B cell (primary cell): Measurements from ENCODE around the gene TUT1. TPM values are rescaled to one million over a fixed set of nuclear protein-coding genes. Genes with fewer than 3 reads are reported as not detected.
A peak's percentile ranks its signal among the peaks of the same experiment; 100 is the strongest.

Source experiments
- ATAC-seq: fragments of 200-7000 bp; cut with Tn5 transposase; one replicate; pipeline ENCODE4 v1.10.0; 2021; ENCODE audit warnings: low read depth, mild to moderate bottlenecking, moderate number of reproducible peaks, moderate library complexity
- CTCF ChIA-PET: fragments of 350-600 bp; sonication (Branson Sonifier 250); formaldehyde crosslinking; loops from one replicate; lab custom pipeline; 2021; ENCODE audit warnings: antibody characterized with exemption, inconsistent platforms; lab: Charles Lee
- POLR2A ChIA-PET: fragments of 350-600 bp; sonication (Branson Sonifier 250); formaldehyde crosslinking; loops from one replicate; lab custom pipeline; 2021; ENCODE audit warnings: antibody characterized with exemption; lab: Charles Lee
- DNase-seq: peaks from one replicate; pipeline ENCODE4 v3.0.0; 2013
- H2AFZ ChIP-seq: 2 replicates; pipeline ENCODE4 v1.6.1; 2012; ENCODE audit warnings: mild to moderate bottlenecking, low read depth, low read length; ENCODE audit not compliant: insufficient read depth, poor library complexity, severe bottlenecking
- H3K27ac ChIP-seq, 2 donors: 1 replicate in 1 of 2; 2 replicates in 1 of 2; pipeline ENCODE4 v1.5.1; 2012 to 2013; ENCODE audit warnings: low read length in 2 of 2, mild to moderate bottlenecking in 2 of 2, moderate library complexity in 1 of 2
- H3K27me3 ChIP-seq, 4 experiments: fragments of 200-600 bp in 1 of 4; sonication (generic) in 1 of 4; replicated peaks in 1 of 4; 1 replicate in 2 of 4; 2 replicates in 2 of 4; pipeline versions ENCODE4 v1.6.1 to v1.7.0; 2013 to 2016; ENCODE audit warnings: low read length in 3 of 4, mild to moderate bottlenecking in 2 of 4, mixed read lengths in 1 of 4, moderate library complexity in 1 of 4; ENCODE audit not compliant: insufficient read depth in 4 of 4, control insufficient read depth in 3 of 4; ENCODE audit errors: control extremely low read depth in 1 of 4
- H3K36me3 ChIP-seq, 2 experiments: replicated peaks in 1 of 2; 1 replicate in 1 of 2; 2 replicates in 1 of 2; pipeline versions ENCODE4 v1.6.1 to v1.7.1; 2013; ENCODE audit warnings: low read length in 1 of 2; ENCODE audit not compliant: insufficient read depth in 2 of 2, control insufficient read depth in 1 of 2; ENCODE audit errors: control extremely low read depth in 1 of 2, extremely low read depth in 1 of 2
- H3K4me1 ChIP-seq, 2 donors: fragments of 200-600 bp in 1 of 2; sonication (generic) in 1 of 2; 1 replicate in 1 of 2; 2 replicates in 1 of 2; pipeline versions ENCODE4 v1.5.1 to v1.6.1; 2013 to 2017; ENCODE audit warnings: low read length in 2 of 2; ENCODE audit not compliant: control insufficient read depth in 2 of 2, insufficient read depth in 2 of 2
- H3K4me2 ChIP-seq: replicated peaks from 2 replicates; pipeline ENCODE3; 2012; ENCODE audit warnings: mild to moderate bottlenecking, low read depth, low read length; ENCODE audit not compliant: poor library complexity, severe bottlenecking
- H3K4me3 ChIP-seq, 5 experiments: fragments of 200-600 bp in 1 of 5; sonication (generic) in 1 of 5; 1 replicate in 3 of 5; 2 replicates in 2 of 5; pipeline versions ENCODE4 v1.5.1 to v1.7.0; 2011 to 2016; ENCODE audit warnings: low read length in 4 of 5, mild to moderate bottlenecking in 4 of 5, low read depth in 2 of 5, control low read depth in 1 of 5, moderate library complexity in 1 of 5; ENCODE audit not compliant: insufficient read depth in 1 of 5; ENCODE audit errors: control extremely low read depth in 1 of 5, extremely low read depth in 1 of 5
- H3K79me2 ChIP-seq: fragments of 200-600 bp; sonication (generic); one replicate; pipeline ENCODE4 v1.6.0; 2016; ENCODE audit warnings: low read length; ENCODE audit not compliant: control insufficient read depth, insufficient read depth
- H3K9ac ChIP-seq: fragments of 200-600 bp; sonication (generic); 2 replicates; pipeline ENCODE4 v1.6.1; 2017; ENCODE audit warnings: mild to moderate bottlenecking, low read length, moderate library complexity
- H3K9me3 ChIP-seq, 3 donors: one replicate each; pipeline versions ENCODE4 v1.6.1 to v1.7.1; 2013; ENCODE audit warnings: low read length in 2 of 3; ENCODE audit not compliant: control insufficient read depth in 2 of 3, insufficient read depth in 1 of 3; ENCODE audit errors: control extremely low read depth in 1 of 3
- H4K20me1 ChIP-seq: 2 replicates; pipeline ENCODE4 v1.6.0; 2012; ENCODE audit warnings: mild to moderate bottlenecking, low read length; ENCODE audit not compliant: insufficient read depth, control insufficient read depth, poor library complexity, severe bottlenecking
- H3K27ac Mint-ChIP-seq: one replicate; pipeline ENCODE4 v1.8.0; 2021; ENCODE audit warnings: mixed read lengths
- H3K27me3 Mint-ChIP-seq: one replicate; pipeline ENCODE4 v1.8.0; 2021; ENCODE audit warnings: mixed read lengths
- H3K4me1 Mint-ChIP-seq: one replicate; pipeline ENCODE4 v1.8.0; 2021; ENCODE audit warnings: mixed read lengths
- H3K4me3 Mint-ChIP-seq: one replicate; pipeline ENCODE4 v1.8.0; 2021; ENCODE audit warnings: mixed read lengths
- H3K9me3 Mint-ChIP-seq: one replicate; pipeline ENCODE4 v1.8.0; 2022; ENCODE audit warnings: mixed read lengths; ENCODE audit not compliant: insufficient read depth
- EZH2 ChIP-seq: IDR thresholded peaks from 2 replicates; pipeline ENCODE4 v1.6.1; 2012; ENCODE audit warnings: borderline replicate concordance, low read depth, mild to moderate bottlenecking, moderate library complexity, low read length; ENCODE audit not compliant: insufficient read depth, poor library complexity, severe bottlenecking
- WGBS: methylation state at CpG from one replicate; pipeline ENCODE4 v1.1.5; 2013; ENCODE audit warnings: missing lambda C conversion rate; ENCODE audit not compliant: insufficient coverage; 5-methylcytosine and 5-hydroxymethylcytosine counted together
- intact Hi-C: fragments of 100-400 bp; cut with micrococcal nuclease; formaldehyde crosslinking; loops from one replicate; pipeline ENCODE4 v1.10.0; 2022
- polyA plus RNA-seq: library from polyadenylated mRNA; depleted of rRNA; stranded (reverse); fragments of >200 nt; gene quantifications from 2 replicates; pipeline ENCODE4 v1.2.3, GENCODE V29; 2012
- total RNA-seq, 2 donors: library from RNA; stranded (reverse); fragments of 120-200 nt in 1 of 2; gene quantifications; 1 replicate in 1 of 2; 2 replicates in 1 of 2; pipeline versions ENCODE4 v1.2.3 to v1.2.4, GENCODE V29; 2013 to 2022
- TF ChIP-seq, protein P1 (sequence below): fragments of 200-600 bp; IDR thresholded peaks from one replicate; pipeline ENCODE4 v1.8.0; 2022; ENCODE audit warnings: antibody characterized with exemption, mild to moderate bottlenecking

Gene TUT1
- total and polyA plus RNA-seq, 2 donors (not counting 1 experiment from before 2014, with no cell fraction given): 31.1 to 47.7 TPM

GRCh38 chr11:62613291-62613778 lies 22.0 kb upstream of the TUT1 start:
- H3K9me3 ChIP-seq: no peaks in the 10 kb centered on the region
- Mint-ChIP-seq H3K27me3 (no peaks in the 10 kb centered on the region), H3K4me3 (peak overlapping the region; percentile 60), H3K27ac (peak overlapping the region; percentile 78), H3K9me3 (no peaks in the 10 kb centered on the region), H3K4me1 (peaks cover 20% of the 10 kb centered on the region)
- no peak overlapping the region for H3K4me3 ChIP-seq
- H3K27me3 ChIP-seq: no peaks in the 10 kb centered on the region
- ChIA-PET POLR2A (interaction anchor here (0.6 to 1.6 kb wide), 3 partner anchors 12 to 24 kb away, joined by 3 to 5 read pairs (median 5); partner anchors contain the start of genes MTA2 and TUT1), CTCF (interaction anchor here (1.1 to 3.7 kb wide), 2 partner anchors 8 to 21 kb away, joined by 4 to 32 read pairs; partner anchors contain the start of genes B3GAT3 and TUT1)
- H3K4me1 ChIP-seq: peaks cover 10 to 21% of the 10 kb centered on the region in 2 donors
- H3K79me2 ChIP-seq: peaks cover 57% of the 10 kb centered on the region
- TF ChIP-seq EZH2: no peak
- TF ChIP-seq, protein P1, sequence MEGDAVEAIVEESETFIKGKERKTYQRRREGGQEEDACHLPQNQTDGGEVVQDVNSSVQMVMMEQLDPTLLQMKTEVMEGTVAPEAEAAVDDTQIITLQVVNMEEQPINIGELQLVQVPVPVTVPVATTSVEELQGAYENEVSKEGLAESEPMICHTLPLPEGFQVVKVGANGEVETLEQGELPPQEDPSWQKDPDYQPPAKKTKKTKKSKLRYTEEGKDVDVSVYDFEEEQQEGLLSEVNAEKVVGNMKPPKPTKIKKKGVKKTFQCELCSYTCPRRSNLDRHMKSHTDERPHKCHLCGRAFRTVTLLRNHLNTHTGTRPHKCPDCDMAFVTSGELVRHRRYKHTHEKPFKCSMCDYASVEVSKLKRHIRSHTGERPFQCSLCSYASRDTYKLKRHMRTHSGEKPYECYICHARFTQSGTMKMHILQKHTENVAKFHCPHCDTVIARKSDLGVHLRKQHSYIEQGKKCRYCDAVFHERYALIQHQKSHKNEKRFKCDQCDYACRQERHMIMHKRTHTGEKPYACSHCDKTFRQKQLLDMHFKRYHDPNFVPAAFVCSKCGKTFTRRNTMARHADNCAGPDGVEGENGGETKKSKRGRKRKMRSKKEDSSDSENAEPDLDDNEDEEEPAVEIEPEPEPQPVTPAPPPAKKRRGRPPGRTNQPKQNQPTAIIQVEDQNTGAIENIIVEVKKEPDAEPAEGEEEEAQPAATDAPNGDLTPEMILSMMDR: no peak
- ATAC-seq (no peak), DNase-seq (no peak)
- peak overlapping the region; percentile 70 to 96 for H3K27ac ChIP-seq
- peaks cover 0 to 33% of the 10 kb centered on the region in 2 experiments for H3K36me3 ChIP-seq
- H3K9ac ChIP-seq: no peak overlapping the region
- H2AFZ ChIP-seq: peak overlapping the region; percentile 90
- intact Hi-C loops: loop anchor here (1.0 to 2.0 kb wide), 3 partner anchors 33 to 113 kb away; partner anchors contain the start of genes GANAB and HNRNPUL2
- H4K20me1 ChIP-seq: peaks cover 11% of the 10 kb centered on the region
- H3K4me2 ChIP-seq: peak overlapping the region; percentile 90
- 87% methylated on average over 15 of the region's 15 CpGs for WGBS
